H9 (cell line): ENCODE data around the gene IFT27. TPM values are rescaled to one million over a fixed set of nuclear protein-coding genes. Genes with fewer than 3 reads are reported as not detected.

Experiments used
- DNase-seq: peaks from one replicate; pipeline ENCODE4 v3.0.0-alpha.2; 2017
- H2AFZ ChIP-seq: one replicate; pipeline ENCODE4 v1.6.1; 2013; ENCODE audit warnings: mild to moderate bottlenecking, low read length, control low read depth, moderate library complexity
- H2AK5ac ChIP-seq: 2 replicates; pipeline ENCODE4 v1.6.1; 2013; ENCODE audit warnings: low read length, control low read depth, mixed read lengths; ENCODE audit not compliant: insufficient read length
- H2BK120ac ChIP-seq: one replicate; pipeline ENCODE4 v1.6.1; 2013; ENCODE audit warnings: low read depth, mild to moderate bottlenecking, low read length, control low read depth, inconsistent platforms; ENCODE audit not compliant: poor library complexity, severe bottlenecking
- H2BK12ac ChIP-seq: 2 replicates; pipeline ENCODE4 v1.6.1; 2013; ENCODE audit warnings: low read length, control low read depth, mixed read lengths, low read depth; ENCODE audit not compliant: insufficient read length
- H2BK15ac ChIP-seq: 2 replicates; pipeline ENCODE4 v1.6.1; 2013; ENCODE audit warnings: low read depth, low read length, control low read depth
- H2BK20ac ChIP-seq: one replicate; pipeline ENCODE4 v1.6.1; 2013; ENCODE audit warnings: low read depth, mild to moderate bottlenecking, low read length, control low read depth, inconsistent platforms; ENCODE audit not compliant: poor library complexity, severe bottlenecking
- H2BK5ac ChIP-seq: 2 replicates; pipeline ENCODE4 v1.6.1; 2013; ENCODE audit warnings: low read length, control low read depth, mixed read lengths; ENCODE audit not compliant: insufficient read length
- H3K14ac ChIP-seq: 2 replicates; pipeline ENCODE4 v1.6.1; 2013; ENCODE audit warnings: low read length, control low read depth; ENCODE audit not compliant: insufficient read depth
- H3K18ac ChIP-seq: 2 replicates; pipeline ENCODE4 v1.6.1; 2013; ENCODE audit warnings: low read depth, mild to moderate bottlenecking, mixed read lengths, low read length, control low read depth; ENCODE audit not compliant: insufficient read length
- H3K23ac ChIP-seq: 2 replicates; pipeline ENCODE4 v1.6.1; 2013; ENCODE audit warnings: low read length, control low read depth, mixed read lengths, low read depth; ENCODE audit not compliant: insufficient read length
- H3K23me2 ChIP-seq: 2 replicates; pipeline ENCODE4 v1.6.1; 2013; ENCODE audit warnings: low read depth, mild to moderate bottlenecking, mixed read lengths, low read length, control low read depth; ENCODE audit not compliant: insufficient read length, poor library complexity, severe bottlenecking
- H3K27ac ChIP-seq: 2 replicates; pipeline ENCODE4 v1.5.1; 2013; ENCODE audit warnings: low read length, control low read depth, mixed read lengths, low read depth; ENCODE audit not compliant: insufficient read length
- H3K27me3 ChIP-seq: 2 replicates; pipeline ENCODE4 v1.6.1; 2013; ENCODE audit warnings: low read length, control low read depth, inconsistent platforms; ENCODE audit not compliant: insufficient read depth
- H3K4ac ChIP-seq: 2 replicates; pipeline ENCODE4 v1.6.1; 2013; ENCODE audit warnings: low read depth, mild to moderate bottlenecking, control low read depth, inconsistent platforms, low read length, moderate library complexity
- H3K4me1 ChIP-seq: 2 replicates; pipeline ENCODE4 v1.6.1; 2013; ENCODE audit warnings: low read length, control low read depth, inconsistent platforms; ENCODE audit not compliant: insufficient read depth
- H3K4me2 ChIP-seq: 2 replicates; pipeline ENCODE4 v1.6.1; 2013; ENCODE audit warnings: low read length, control low read depth, mixed read lengths; ENCODE audit not compliant: insufficient read length, insufficient read depth
- H3K56ac ChIP-seq: 2 replicates; pipeline ENCODE4 v1.6.1; 2013; ENCODE audit warnings: low read depth, mild to moderate bottlenecking, mixed read lengths, low read length, control low read depth; ENCODE audit not compliant: insufficient read length
- H3K79me1 ChIP-seq: 2 replicates; pipeline ENCODE4 v1.6.1; 2013; ENCODE audit warnings: low read depth, mild to moderate bottlenecking, moderate library complexity, low read length, control low read depth, inconsistent platforms; ENCODE audit not compliant: insufficient read depth, poor library complexity, severe bottlenecking
- H3K79me2 ChIP-seq: 2 replicates; pipeline ENCODE4 v1.6.1; 2013; ENCODE audit warnings: low read length, control low read depth, inconsistent platforms; ENCODE audit not compliant: insufficient read depth
- H3K9ac ChIP-seq: 2 replicates; pipeline ENCODE4 v1.6.1; 2013; ENCODE audit warnings: low read length, control low read depth, mixed read lengths; ENCODE audit not compliant: insufficient read length; ENCODE audit errors: extremely low read depth
- H3K9me3 ChIP-seq: one replicate; pipeline ENCODE4 v1.6.1; 2013; ENCODE audit warnings: low read depth, low read length, inconsistent platforms; ENCODE audit not compliant: control insufficient read depth
- H3T11ph ChIP-seq: one replicate; pipeline ENCODE4 v1.6.1; 2013; ENCODE audit warnings: mild to moderate bottlenecking, low read length, control low read depth, inconsistent platforms
- H4K20me1 ChIP-seq: one replicate; pipeline ENCODE4 v1.6.1; 2013; ENCODE audit not compliant: control insufficient read depth, insufficient read length, insufficient read depth
- H4K5ac ChIP-seq: 2 replicates; pipeline ENCODE4 v1.6.1; 2013; ENCODE audit warnings: low read depth, mild to moderate bottlenecking, mixed read lengths, low read length, control low read depth; ENCODE audit not compliant: insufficient read length
- H4K8ac ChIP-seq: replicated peaks from 2 replicates; pipeline ENCODE4 v1.6.1; 2013; ENCODE audit warnings: low read length, control low read depth, mixed read lengths, low read depth; ENCODE audit not compliant: insufficient read length
- H4K91ac ChIP-seq: 2 replicates; pipeline ENCODE4 v1.6.1; 2013; ENCODE audit warnings: low read depth, mild to moderate bottlenecking, moderate library complexity, mixed read lengths, low read length, control low read depth; ENCODE audit not compliant: insufficient read length
- H3K27ac Mint-ChIP-seq, 3 experiments: 2 replicates in 2 of 3; 3 replicates in 1 of 3; pipeline ENCODE4 v1.8.0; 2020 to 2021; ENCODE audit warnings: mixed read lengths in 3 of 3, mild to moderate bottlenecking in 1 of 3, moderate library complexity in 1 of 3
- H3K27me3 Mint-ChIP-seq: 2 replicates; pipeline ENCODE4 v1.8.0; 2021; ENCODE audit warnings: low read depth, mild to moderate bottlenecking, moderate library complexity, mixed read lengths
- H3K36me3 Mint-ChIP-seq, 3 experiments: 2 replicates in 2 of 3; 3 replicates in 1 of 3; pipeline ENCODE4 v1.8.0; 2020 to 2021; ENCODE audit warnings: low read depth in 3 of 3, mixed read lengths in 3 of 3; ENCODE audit not compliant: insufficient read depth in 1 of 3
- H3K4me1 Mint-ChIP-seq, 2 experiments: 2 replicates each; pipeline ENCODE4 v1.8.0; 2020; ENCODE audit warnings: mixed read lengths in 2 of 2
- H3K4me3 Mint-ChIP-seq, 2 experiments: 2 replicates in 1 of 2; 3 replicates in 1 of 2; pipeline ENCODE4 v1.8.0; 2020 to 2021; ENCODE audit warnings: mild to moderate bottlenecking in 2 of 2, mixed read lengths in 2 of 2, moderate library complexity in 1 of 2
- H3K9me3 Mint-ChIP-seq, 2 experiments: 2 replicates in 1 of 2; 3 replicates in 1 of 2; pipeline ENCODE4 v1.8.0; 2020; ENCODE audit warnings: mild to moderate bottlenecking in 2 of 2, mixed read lengths in 2 of 2, moderate library complexity in 1 of 2
- CTCF ChIP-seq: fragments of 200-600 bp; sonication (generic); conservative IDR thresholded peaks from 3 replicates; pipeline ENCODE4 v1.8.0; 2021; ENCODE audit warnings: antibody characterized with exemption, mild to moderate bottlenecking
- WGBS: extraction: QIAGEN DNeasy Blood & Tissue Kit; methylation state at CpG from one replicate; pipeline ENCODE4 v1.1.7; 2013; ENCODE audit warnings: missing lambda C conversion rate, low lambda C conversion rate, mixed read lengths; ENCODE audit not compliant: insufficient read length; ENCODE audit errors: extremely low coverage; 5-methylcytosine and 5-hydroxymethylcytosine counted together
- total RNA-seq: library from RNA; stranded (reverse); gene quantifications from 2 replicates; pipeline ENCODE4 v1.2.1, GENCODE V29; 2021

Gene IFT27
- total RNA-seq, 1 experiment from 2014 or later = 43.4 TPM

GRCh38 chr22:36796552-36797175 is 20.7 kb upstream of the IFT27 start:
- no peak overlapping the region; the same call in 1 of the 2 replicates for H3K14ac ChIP-seq
- peaks cover 10% of the 10 kb centered on the region for H3K27me3 Mint-ChIP-seq
- no peak overlapping the region for H3K23ac ChIP-seq
- no peak overlapping the region for H4K5ac ChIP-seq
- H4K8ac ChIP-seq = no peak overlapping the region
- H3K18ac ChIP-seq = no peak overlapping the region
- H2BK5ac ChIP-seq = no peak overlapping the region
- no peak overlapping the region for H2BK20ac ChIP-seq
- H3K56ac ChIP-seq = no peak overlapping the region
- H3K4ac ChIP-seq = no peak overlapping the region
- H4K91ac ChIP-seq = no peak overlapping the region
- no peaks in the 10 kb centered on the region for H3K9me3 ChIP-seq
- H3T11ph ChIP-seq = no peak overlapping the region
- H3K9ac ChIP-seq = no peak overlapping the region
- peak overlapping the region; percentile 17 to 79 (median 68); a peak in 4 of 7 replicates for H3K27ac Mint-ChIP-seq
- no peak overlapping the region for H3K27ac ChIP-seq
- peaks cover 15% of the 10 kb centered on the region; the same call in 1 of the 2 replicates for H3K4me1 ChIP-seq
- TF ChIP-seq CTCF = no peak
- no peaks in the 10 kb centered on the region for H4K20me1 ChIP-seq
- no CpG with 5 or more reads among the region's 7 CpGs for WGBS
- H2BK120ac ChIP-seq = no peak overlapping the region
- no peaks in the 10 kb centered on the region for H3K79me1 ChIP-seq
- no peaks in the 10 kb centered on the region for H3K27me3 ChIP-seq
- H2BK15ac ChIP-seq = no peak overlapping the region
- DNase-seq = peak; percentile 45
- H3K4me3 Mint-ChIP-seq = peak overlapping the region in 1 of 2 experiments; percentile 36; a peak in 1 of 5 replicates
- no peaks in the 10 kb centered on the region for H3K36me3 Mint-ChIP-seq
- H2BK12ac ChIP-seq = no peak overlapping the region
- peaks cover 45 to 46% of the 10 kb centered on the region in 2 experiments for H3K4me1 Mint-ChIP-seq
- H3K9me3 Mint-ChIP-seq = peaks cover 0 to 3% of the 10 kb centered on the region in 2 experiments; a peak in 2 of 5 replicates
- no peaks in the 10 kb centered on the region for H3K79me2 ChIP-seq
- H2AK5ac ChIP-seq = no peak overlapping the region
- no peak overlapping the region for H3K4me2 ChIP-seq
- no peaks in the 10 kb centered on the region for H3K23me2 ChIP-seq
- no peak overlapping the region for H2AFZ ChIP-seq
